SK-N-MC (cell line): ENCODE results near the gene SLC4A1.

Experiments used
- EZH2 ChIP-seq: fragments of 200-600 bp; sonication (generic); IDR thresholded peaks from one replicate; pipeline ENCODE4 v1.6.1; 2017; ENCODE audit warnings: antibody characterized with exemption
- FOXP2 ChIP-seq: optimal IDR thresholded peaks from 2 replicates; pipeline ENCODE3; 2011; ENCODE audit warnings: mild to moderate bottlenecking, moderate library complexity; ENCODE audit not compliant: insufficient read depth; ENCODE audit errors: extremely low read length, control extremely low read depth
- POLR2AphosphoS5 ChIP-seq: IDR thresholded peaks from 2 replicates; pipeline ENCODE4 v1.6.1; 2012; ENCODE audit warnings: mild to moderate bottlenecking, low read depth, low read length, borderline replicate concordance

DNA sequence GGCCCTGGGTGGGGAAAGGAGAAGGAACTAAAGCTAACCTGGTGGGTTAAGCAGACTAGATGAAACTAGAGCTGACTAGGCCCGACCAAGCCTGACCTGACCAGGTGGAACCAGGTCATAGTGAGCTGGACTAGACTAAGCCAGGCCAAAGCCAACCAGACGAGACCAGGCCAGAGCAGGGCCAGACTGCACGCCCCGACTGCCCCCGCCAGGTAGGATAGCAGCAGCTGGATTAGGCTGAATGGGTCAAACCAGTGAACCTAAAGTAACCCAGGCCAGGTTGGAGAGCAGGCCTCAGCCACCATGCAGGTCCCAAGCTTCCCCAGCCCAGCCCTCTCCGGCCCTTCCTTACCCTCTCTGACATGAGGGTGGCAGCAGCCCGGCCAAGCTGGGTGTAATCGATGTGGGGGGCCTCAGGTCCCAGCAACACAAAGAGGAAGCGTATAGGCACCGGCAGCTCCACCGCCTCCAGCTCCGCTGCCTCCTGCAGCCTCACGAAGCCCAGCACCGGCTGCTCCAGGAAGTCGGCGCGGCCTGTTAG is 9.1 kb downstream of the SLC4A1 start:
- TF ChIP-seq EZH2 = no peak
- TF ChIP-seq POLR2AphosphoS5 = no peak
- TF ChIP-seq FOXP2 = no peak
